ENCODE results near the gene MAPK7. TPM values are rescaled to one million over a fixed set of nuclear protein-coding genes. Genes with fewer than 3 reads are reported as not detected.

MAPK7 gene
- 15.3 TPM for total RNA-seq

DNA sequence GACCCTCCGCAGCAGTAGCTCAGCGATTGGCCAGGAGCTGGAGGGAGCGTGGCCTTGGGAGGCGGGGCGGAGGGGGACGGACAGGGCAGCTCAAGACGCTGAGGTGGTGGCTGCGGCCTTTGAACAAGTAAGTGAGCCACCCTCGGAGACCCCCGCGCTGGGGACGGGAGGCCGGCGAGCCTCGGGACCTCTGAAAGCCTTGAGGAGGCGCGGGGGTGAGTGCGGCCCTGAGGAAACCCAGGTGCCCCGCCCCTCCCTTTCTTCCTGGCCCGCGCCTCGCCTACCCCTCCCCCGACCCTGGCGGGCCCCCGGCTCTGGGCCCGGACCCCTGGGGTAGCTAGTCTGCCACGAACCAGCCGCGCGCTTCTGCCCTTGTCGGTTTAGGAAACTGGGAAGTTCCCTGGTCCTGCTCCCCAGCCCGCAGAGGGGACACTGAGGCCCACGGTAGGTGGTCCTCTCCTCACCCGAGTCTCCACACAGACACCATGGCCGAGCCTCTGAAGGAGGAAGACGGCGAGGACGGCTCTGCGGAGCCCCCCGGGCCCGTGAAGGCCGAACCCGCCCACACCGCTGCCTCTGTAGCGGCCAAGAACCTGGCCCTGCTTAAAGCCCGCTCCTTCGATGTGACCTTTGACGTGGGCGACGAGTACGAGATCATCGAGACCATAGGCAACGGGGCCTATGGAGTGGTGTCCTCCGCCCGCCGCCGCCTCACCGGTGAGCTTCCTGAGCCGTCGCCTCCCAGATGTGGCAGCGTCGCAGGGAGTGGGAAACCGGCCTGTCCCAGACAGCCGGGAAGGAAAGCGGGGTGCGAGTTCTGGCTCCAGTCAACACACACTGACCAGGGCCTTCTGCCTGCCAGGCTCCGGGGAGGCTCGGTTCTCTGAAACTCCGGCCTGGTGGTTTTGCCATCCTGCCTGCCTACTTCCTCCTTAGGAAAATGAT, at the start of gene MAPK7:
TSS of gene MAPK7 (plus strand) at position 83 of the 945 bp plus-strand sequence. CDS start at position 486, 403 bp downstream.
- no peak for DNase-seq

DNA sequence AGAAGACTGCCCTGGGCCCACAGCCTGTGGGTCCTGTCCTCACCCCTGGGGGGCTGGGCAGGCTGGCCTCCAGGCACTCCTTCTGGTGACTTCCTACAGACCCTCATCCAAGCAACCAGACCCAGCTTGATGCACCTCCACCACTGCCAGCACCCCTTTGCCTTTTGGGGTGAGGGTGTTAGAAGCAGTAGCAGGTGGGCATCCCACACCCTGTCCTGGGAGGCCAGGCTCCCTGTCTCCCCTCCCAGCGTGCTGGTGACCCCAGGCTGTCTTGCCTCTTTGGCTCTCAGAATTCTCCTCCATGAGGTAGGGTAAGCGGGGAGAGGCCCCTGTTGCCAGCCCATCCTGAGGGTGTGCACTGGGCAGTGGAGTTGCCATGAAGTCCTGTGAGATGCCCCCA, 49.2 kb upstream of the MAPK7 start:
- no peak for DNase-seq

DNA sequence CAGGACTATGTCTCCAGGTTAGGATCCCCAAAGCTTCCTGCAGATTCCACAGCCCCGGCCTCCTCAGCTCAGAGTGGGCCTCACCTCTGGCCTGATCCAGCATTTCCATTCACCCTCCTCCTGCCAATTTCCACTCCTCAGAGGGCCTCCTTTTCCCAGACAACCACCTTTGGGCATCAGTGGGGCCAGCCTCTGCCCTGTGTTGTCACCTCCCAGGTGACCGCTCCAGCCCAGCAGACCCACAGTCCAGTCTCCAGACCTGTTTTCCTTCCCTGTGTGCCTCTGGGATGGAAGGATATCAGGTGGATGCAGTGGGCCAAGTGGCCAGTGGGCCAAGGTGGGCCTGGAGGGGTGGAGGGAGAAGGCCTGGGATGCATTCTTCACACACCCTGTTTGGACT, 48.5 kb upstream of the MAPK7 start:
- no peak for DNase-seq

DNA sequence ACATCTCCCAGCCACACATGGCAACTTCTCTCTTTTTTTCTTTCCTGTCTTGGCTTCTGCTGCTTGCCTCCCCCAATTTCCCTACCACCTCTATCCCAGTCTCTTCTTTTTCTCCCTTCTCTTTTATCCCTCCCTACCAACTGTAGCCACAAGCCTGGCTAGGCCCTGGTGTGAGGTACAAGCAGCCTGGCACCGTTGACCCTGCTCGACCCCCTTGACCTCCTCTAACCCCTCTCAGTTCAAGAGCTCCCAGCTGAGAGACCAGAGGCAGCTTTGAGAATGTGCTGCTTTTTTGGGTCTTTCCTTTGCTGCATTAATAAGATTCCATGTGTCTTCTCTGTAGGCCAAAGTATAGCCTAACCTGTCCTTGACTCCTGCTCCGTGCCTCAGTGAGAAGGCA, 48.0 kb upstream of the MAPK7 start:
- no peak for DNase-seq

DNA sequence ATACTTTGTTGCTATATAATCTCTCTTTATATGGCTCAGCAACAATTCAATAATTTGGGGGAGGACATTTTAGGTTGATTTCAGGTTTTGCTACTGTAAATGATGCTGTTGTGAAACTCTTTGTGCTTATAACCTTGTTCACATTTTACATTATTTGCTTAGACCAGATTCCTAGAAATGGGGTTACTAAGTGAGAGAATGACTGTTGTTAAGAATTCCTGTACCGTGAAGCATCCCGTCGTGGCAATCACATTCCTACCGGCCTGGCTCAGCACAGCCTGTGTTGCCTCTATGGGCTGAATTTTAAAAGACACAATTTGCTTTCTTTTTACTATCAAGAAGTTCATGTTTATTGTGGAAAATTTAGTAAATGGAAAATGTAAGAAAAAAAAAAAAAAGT, 47.2 kb upstream of the MAPK7 start:
- no peak for DNase-seq

DNA sequence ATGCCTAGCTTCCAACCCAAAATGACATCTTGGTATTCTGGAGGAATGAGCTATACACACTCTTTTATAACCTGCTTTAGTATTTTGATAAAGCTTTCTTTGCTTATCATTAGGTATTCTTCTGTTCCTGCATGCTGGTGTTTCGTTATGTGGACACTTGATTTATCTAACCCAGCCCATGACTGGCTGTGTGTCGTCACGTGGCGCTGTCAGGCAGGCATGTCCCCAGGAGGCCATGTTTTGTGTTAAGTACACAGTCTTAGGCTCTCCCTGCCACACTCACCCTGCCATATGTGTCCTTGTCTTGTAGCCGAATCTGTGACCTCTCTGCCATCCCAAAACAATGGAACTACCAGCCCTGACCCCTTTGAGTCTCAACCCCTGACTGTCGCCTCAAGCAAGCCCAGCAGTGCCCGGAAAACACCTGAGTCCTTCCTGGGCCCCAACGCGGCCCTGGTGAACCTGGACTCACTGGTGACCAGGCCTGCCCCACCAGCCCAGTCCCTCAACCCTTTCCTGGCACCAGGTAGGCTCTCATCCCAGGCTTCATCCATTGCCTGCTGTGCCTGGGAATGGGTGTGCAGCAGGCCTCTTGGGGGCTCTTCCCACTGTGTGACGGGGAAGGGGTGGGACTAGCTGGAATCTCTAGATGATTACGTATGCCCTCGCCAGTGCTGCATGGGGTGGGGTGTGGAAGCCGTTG, 46.6 kb upstream of the MAPK7 start:
- DNase-seq = no peak

DNA sequence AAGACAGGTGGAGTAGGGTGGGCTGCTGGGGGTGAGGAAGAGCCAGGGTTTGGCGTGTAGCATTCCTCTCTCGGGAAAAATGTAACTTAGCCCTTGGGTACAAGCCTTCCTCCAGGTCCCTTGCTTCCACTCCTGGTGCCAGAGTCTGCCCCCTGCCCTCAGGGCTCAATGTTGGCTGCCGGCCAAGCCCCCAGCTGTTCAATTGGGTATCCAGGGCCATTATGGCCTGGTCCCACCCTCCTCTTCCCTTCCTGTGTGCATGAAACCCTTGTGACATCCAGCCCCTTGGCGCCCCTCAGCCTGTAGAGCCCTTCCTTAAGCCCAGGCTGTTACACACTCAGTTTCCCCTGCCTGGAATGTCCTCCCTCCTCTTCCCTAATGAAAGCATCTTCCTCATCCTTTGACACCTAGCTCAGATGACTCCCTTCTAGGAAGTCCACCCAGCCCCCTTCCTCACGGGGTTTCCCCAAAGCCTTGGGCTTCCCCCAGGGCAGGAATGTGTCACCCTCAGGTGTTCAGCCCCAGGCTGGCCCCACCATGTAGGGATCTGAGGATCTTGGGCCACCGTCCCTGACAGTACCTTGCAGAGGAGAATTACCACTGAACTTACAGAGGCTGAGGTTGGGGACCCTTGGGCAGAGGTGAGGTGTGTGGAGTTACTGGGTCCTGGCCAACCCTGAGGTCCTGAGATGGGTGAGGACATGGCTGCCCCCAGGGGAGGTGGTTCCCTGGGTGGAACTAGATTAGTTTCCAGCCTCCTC, 45.7 kb upstream of the MAPK7 start:
- DNase-seq = no peak

DNA sequence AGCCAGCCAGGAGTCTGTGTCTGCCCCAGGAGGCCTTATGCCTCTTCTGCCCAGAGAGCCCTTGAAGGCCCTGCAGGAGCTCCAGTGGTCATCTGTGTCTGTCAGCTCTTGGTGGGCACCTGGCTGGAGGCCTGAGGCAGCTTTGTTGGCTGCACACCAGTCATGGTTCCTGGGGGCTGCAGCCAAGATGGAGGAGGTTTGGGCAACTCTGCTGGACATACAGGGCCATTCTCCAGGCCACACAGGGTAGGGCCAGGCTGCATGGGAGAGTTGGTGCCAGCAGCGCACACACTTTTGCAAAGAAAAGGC, 45.2 kb upstream of the MAPK7 start:
- no peak for DNase-seq

DNA sequence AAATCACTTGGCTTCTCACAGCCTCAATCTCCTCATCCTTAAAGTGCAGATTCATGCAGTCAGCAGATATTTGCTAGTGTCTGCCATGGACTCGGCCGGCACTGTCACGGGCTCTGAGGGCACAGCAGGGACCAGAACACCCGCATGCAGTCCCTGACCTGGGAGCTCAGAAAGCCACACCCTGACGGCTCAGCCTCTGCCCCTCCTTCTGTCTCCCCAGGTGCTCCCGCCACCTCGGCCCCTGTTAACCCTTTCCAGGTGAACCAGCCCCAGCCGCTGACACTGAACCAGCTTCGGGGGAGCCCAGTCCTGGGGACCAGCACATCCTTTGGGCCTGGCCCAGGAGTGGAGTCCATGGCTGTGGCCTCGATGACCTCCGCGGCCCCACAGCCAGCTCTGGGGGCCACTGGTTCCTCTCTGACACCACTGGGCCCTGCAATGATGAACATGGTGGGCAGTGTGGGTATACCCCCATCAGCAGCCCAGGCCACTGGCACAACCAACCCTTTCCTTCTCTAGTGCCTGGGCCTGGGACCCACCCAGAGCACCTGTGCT, 44.5 kb upstream of the MAPK7 start:
- DNase-seq = no peak

DNA sequence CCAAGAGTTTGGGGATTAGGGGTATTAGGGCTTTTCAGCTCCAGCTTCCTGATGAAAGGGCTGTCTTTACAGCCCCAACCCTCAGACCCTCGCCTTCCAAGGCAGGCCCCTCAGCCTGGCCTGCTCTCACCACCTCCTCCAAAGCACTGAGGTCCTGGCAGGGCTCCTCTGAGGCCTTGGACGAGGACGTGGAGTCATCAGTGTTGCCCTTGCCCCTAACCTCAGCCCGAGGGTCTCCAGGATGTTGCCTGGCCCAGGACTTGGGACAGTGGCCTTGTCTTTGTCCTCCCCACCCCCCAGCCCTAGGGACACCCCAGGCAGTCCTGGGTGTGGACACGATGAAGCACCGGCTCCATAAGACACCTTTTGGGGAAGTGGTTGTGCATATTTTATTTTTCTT, 44.0 kb upstream of the MAPK7 start:
- DNase-seq = no peak

DNA sequence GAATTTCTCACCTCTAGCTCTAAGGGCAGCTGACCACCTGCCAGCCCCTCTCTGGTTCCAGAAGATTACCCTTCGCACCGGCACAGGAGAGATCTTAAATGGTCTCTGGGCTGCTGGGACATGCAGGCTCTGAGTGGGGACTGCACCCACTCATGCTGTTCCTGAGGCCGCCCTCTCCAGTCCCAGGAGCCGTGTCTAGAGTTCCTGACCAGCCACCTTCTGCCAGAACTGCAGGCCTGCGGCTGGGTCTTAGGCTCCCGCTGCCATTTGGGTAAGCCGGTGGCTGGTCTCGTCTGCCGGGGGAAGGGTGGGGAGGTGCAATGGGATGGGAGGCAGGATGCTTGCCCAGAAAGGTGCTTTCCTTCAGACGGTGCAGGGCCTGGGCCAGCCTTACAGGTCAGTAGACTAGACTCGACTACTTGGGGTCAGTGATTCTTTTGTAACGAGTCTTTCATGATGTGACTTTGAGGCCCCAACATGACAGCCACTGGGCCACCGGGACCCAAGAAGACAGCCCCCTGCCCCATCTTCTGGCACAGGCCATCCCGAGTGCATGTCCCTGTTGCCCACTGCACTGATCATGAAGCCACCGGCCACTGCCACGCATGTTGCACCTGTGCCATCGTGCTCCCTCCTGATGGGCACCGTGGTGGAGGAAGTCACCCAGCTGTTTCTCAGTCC, 42.2 kb upstream of the MAPK7 start:
- no peak for DNase-seq

DNA sequence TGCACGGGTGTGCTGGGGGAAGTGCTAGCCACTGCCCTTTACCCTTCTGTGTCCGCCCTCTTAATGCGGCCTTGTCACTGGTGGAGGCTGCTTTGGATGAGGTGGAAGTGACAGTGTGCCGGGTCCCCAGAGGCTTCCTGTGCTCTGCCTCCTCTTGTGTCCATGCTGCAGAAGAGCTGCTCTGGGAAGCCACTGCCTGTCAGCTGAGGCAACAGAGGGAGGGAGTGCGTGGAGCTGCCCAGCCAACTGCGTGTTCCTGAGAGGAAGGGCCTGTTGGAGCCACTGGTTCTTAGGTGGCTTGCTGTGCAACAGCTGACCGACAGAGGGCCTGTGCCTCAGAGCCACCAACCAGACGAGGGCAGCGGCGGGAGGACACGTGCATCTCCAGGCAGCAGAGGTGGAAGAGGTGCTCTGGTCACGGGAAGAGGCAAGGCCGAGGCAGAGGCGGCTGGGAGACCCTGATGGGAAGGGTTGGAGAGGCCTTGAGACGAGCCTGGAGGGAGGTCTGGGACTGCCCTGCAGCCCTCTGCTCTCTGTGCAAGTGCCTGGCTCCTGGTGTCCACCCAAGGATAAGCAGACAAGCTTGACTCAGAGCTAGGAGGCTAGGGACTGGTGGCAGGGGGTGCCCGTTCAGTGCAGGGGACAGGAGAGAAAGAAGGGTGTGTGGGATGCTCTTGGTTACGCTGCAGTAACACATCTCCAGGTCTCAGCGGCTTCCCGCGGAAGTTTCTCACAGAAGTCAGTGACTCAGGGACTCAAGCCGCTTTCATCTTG, 41.2 kb upstream of the MAPK7 start:
- peak; percentile 57 for DNase-seq

DNA sequence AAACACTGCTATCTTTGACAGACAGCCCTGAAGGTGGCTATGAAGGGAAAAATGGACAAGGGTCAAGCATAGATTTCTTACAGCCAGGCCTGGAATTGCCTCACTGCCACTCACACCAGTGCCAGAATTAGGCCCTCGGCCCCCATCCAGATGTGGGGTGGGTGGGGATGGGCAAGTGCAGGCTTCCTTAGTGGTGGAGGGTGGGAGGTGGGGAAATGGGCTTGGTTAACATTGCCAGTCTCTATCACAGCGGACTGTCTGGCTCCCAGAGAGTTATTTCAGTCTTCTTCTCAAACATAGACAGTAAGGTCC, 40.6 kb upstream of the MAPK7 start:
- DNase-seq = no peak

DNA sequence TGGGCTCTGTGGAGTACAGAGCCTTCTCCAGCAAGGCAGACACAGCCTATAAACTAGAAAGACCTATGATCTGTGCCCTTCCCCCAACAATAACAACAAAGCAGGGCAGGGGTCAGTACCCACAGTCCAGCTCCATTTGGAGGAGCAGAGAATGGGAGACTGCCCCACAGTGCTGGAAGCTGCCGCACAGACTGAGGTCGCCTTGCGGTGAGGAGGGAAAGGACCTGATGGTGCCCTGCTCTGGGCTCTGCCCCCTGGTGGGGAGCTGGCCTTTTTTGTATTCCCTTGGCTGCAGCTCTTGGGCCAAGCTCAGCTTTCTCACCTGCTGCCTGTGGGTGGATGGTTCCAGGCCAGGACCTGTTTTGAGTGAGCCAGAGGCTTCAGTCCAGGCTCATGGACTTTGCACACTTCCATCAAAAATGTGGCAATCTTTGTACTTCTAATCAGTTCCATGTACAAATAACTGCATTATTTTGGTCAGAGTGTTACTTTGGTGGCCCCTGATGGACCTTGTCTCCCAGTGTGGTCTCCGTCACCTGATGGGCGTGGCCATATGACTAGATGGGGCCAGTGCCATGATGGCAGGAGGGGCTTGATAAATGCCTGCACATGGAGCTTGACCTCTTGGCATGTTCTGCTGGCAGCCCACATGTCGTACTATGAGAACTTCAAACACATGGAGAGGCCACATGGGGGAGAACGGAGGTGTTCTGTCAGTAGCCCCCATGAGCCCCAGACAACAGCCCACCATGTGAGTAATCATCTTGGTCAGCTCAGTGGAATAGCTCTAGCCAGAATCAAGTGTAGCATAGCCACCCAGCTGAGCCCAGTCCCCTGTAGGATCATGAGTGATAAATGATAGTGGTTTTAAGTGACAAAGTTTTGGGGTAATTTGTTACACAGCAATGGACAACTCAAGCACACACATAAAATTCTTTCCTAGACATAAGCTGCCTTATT, 40.0 kb upstream of the MAPK7 start:
- no peak for DNase-seq

DNA sequence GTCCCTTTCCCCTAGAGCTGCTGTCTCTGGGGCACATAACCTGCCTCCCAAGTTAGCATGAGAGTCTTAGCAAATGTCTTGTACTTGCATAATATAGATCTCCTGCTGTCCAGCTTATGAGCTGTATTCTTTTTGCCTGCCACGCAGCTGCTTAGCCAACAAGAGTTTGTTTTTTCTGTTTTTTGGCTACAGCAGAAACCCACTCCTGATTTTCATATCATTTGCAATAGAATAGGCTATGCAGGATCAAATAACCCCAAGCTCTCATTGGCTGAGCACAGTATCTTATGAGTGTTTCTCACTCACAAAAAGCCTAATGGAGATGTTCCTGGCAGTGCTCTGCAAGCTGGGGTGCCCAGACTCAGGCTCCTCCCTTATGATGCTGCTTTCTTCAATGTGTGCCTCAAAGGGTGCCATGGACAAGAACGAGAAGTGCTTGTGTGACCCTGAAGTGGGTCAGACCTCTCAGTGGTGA, 38.9 kb upstream of the MAPK7 start:
- no peak for DNase-seq

DNA sequence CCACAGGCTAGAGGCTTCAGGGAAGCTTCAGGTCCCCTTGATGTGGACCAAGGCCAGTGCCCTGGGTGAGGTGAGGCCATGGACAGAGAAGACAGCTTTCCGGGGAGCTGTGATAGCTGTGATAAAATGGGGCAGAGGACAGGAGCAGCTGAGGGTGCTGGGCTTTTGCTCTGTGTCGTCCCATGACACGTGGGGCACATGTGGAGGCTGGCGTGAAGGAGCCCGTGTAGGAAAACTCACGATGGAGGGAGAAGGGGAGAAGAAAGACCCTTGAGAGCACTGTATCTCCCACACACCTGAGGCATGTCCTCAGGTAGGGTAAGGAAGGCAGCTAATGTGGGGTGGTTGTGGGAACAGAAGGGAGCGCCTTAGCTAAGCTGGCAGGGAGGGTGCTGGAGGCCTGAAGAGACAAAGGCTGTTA, 37.1 kb upstream of the MAPK7 start:
- no peak for DNase-seq

DNA sequence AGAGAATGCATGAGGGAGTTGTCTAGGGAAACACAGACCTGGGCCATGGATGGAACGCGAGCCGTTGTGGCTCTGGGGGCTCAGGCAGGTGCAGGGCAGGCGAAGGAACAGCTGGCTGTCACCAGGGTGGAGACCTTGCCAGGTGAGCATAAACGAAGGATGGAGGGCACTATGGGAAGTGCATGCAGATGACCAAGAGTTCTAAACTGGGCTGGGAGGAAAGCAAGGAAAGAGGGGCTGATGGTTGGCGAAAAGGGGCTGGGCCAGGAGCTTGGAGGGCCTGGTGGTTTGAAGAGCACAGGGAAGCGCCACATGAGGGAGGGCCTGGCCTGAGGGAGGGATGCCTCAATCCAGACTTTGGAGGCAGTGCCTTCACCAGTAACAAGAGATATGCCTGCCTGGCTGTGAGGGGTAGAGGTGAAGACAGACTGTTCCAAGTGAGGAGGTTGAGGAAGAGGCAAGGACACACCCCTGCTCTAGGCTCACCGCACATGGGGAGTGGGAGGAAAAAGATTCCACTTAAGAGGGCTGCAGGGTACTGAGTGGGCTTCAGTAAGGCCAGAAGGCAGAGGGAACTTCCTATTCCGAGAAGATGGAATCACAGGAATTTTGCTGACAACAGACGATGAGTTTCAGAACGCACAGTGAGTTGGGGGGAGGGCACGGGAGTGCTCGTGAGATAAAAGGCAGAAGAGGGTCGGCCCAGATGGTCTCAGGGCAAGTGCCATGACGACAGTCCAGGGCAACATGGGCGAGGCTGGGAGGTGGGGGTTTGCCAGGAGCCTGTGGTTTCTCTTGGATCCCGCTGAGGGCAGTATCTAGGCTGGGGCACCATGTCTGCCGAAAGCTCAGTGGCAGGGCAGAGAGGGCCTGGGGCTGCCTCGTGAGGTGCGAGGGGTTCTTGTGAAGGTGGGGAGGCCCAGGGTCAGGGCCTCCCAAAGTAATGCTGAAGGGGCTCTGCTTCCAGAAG, 36.4 kb upstream of the MAPK7 start:
- no peak for DNase-seq

DNA sequence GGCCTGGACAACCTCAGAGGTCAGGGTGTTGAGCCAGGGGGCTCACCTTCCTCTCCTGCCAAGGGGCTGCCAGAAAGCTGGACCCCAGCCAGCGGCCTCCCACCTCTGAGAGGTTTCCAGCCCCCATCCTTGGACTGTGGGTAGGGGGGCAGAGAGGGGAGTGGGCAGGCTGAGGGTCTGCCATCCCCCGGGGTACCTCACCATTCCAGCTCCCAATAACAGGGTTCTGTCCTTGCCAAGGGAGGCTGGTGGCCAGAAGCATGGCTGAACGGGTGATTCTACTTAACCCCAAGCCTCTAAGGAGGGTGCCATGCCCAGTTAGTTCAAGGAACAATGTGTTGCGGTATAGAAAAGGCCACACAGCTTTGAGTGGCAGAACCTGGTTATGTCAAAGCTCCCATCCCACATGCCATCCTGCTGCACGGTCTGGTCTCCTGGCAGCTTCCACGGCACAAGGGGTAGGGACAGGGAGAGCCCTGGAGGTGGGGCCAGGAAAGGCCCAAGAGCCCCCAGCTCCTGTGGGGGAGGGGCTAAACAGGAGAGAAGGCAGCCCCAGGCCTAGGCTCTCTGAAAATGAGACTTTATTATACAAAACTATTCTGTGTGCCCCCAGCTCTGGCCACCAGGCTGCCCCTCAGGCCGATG, 35.6 kb upstream of the MAPK7 start:
- DNase-seq = no peak

All from occipital lobe (tissue), 2 donors.